HUES6 (cell line): Measurements from ENCODE around the gene SMARCA4.

ENCODE experiments used
- H3K27ac ChIP-seq: 2 replicates; pipeline ENCODE4 v1.7.0; 2013; ENCODE audit warnings: low read depth, mild to moderate bottlenecking, low read length, inconsistent platforms
- H3K27me3 ChIP-seq: 2 replicates; pipeline ENCODE4 v1.6.1; 2013; ENCODE audit warnings: low read length; ENCODE audit not compliant: control insufficient read depth, insufficient read depth
- H3K36me3 ChIP-seq: 2 replicates; pipeline ENCODE4 v1.6.1; 2013; ENCODE audit warnings: low read length; ENCODE audit not compliant: control insufficient read depth, insufficient read depth
- H3K4me1 ChIP-seq: 2 replicates; pipeline ENCODE4 v1.6.1; 2013; ENCODE audit warnings: low read length; ENCODE audit not compliant: control insufficient read depth, insufficient read depth
- H3K4me3 ChIP-seq: 2 replicates; pipeline ENCODE4 v1.5.1; 2013; ENCODE audit warnings: low read depth, low read length
- H3K9ac ChIP-seq: one replicate; pipeline ENCODE4 v1.6.1; 2013; ENCODE audit warnings: mild to moderate bottlenecking, low read length
- H3K9me3 ChIP-seq: 2 replicates; pipeline ENCODE4 v1.6.1; 2013; ENCODE audit warnings: low read depth, low read length; ENCODE audit not compliant: control insufficient read depth, insufficient read depth

Gene SMARCA4

GRCh38 chr19:11035441-11036377 is 74.9 kb downstream of the SMARCA4 start:
- no peak overlapping the region for H3K27ac ChIP-seq
- H3K27me3 ChIP-seq, result no peaks in the 10 kb centered on the region
- H3K36me3 ChIP-seq, result peaks cover 88% of the 10 kb centered on the region
- H3K9ac ChIP-seq, result no peak overlapping the region
- no peaks in the 10 kb centered on the region for H3K9me3 ChIP-seq
- no peaks in the 10 kb centered on the region for H3K4me1 ChIP-seq
- H3K4me3 ChIP-seq, result no peak overlapping the region

DNA sequence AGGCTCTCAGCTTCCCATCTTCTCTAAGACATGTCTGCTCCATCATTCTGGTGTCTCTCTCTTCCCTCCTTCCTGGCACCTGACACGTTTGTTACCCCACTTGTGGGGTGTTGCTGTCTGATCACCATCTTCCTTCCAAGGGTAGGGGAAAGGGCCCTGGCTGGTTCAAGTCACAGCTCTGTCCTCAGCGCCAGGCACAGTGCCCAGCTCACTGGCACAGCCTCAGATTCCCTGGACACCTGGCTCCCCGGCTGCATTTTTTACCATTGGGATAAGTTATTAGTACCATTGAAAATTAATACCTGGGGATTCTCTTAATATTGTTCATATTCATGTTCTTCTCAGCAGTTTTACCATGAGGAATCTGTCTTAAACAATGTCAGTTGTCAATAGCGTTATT is 77.7 kb downstream of the SMARCA4 start:
- H3K27ac ChIP-seq, result no peak overlapping the region
- H3K4me3 ChIP-seq, result no peak overlapping the region
- no peaks in the 10 kb centered on the region for H3K9me3 ChIP-seq
- no peaks in the 10 kb centered on the region for H3K27me3 ChIP-seq
- H3K9ac ChIP-seq, result no peak overlapping the region
- H3K4me1 ChIP-seq, result no peaks in the 10 kb centered on the region
- peaks cover 89% of the 10 kb centered on the region for H3K36me3 ChIP-seq

DNA sequence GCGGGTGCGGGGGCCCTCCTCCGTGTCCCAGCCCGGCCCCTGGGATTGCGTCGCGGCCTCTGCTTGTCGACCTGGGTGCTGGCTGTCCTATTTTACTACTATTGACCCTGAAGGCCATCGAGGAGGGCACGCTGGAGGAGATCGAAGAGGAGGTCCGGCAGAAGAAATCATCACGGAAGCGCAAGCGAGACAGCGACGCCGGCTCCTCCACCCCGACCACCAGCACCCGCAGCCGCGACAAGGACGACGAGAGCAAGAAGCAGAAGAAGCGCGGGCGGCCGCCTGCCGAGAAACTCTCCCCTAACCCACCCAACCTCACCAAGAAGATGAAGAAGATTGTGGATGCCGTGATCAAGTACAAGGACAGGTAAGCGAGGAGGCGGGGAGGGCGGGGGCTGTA is 80.4 kb downstream of the SMARCA4 start:
- no peak overlapping the region for H3K9ac ChIP-seq
- no peak overlapping the region for H3K27ac ChIP-seq
- no peaks in the 10 kb centered on the region for H3K27me3 ChIP-seq
- H3K9me3 ChIP-seq, result no peaks in the 10 kb centered on the region
- no peak overlapping the region for H3K4me3 ChIP-seq
- H3K36me3 ChIP-seq, result peaks cover 84% of the 10 kb centered on the region
- no peaks in the 10 kb centered on the region for H3K4me1 ChIP-seq

GRCh38 chr19:11041966-11042627 is 81.3 kb downstream of the SMARCA4 start:
- Histone ChIP-seq H3K9ac (no peak overlapping the region), H3K27me3 (no peaks in the 10 kb centered on the region), H3K9me3 (no peaks in the 10 kb centered on the region), H3K4me3 (no peak overlapping the region), H3K4me1 (no peaks in the 10 kb centered on the region), H3K36me3 (peaks cover 83% of the 10 kb centered on the region), H3K27ac (no peak overlapping the region)

DNA sequence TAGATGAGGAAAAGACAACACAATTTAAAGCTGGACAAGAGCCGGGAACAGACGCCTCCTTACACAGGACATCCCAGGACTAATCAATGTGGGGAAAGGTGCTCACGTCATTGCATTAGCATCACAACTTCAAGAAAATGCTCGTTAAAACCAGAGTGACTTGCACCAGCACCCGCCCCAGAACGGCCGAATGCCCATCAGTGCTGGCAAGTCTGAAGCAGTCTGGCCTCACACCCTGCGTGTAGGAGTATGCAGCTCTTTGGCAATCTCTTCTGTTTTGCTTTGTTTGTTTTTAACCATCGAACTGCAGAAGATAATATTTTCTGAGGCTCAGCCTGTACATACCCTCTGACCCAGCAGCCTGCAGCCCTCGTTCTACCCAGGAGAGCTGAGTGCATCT is 83.6 kb downstream of the SMARCA4 start:
- Histone ChIP-seq H3K4me3 (no peak overlapping the region), H3K4me1 (no peaks in the 10 kb centered on the region), H3K9ac (no peak overlapping the region), H3K27me3 (no peaks in the 10 kb centered on the region), H3K27ac (no peak overlapping the region), H3K9me3 (no peaks in the 10 kb centered on the region), H3K36me3 (peaks cover 82% of the 10 kb centered on the region)

DNA sequence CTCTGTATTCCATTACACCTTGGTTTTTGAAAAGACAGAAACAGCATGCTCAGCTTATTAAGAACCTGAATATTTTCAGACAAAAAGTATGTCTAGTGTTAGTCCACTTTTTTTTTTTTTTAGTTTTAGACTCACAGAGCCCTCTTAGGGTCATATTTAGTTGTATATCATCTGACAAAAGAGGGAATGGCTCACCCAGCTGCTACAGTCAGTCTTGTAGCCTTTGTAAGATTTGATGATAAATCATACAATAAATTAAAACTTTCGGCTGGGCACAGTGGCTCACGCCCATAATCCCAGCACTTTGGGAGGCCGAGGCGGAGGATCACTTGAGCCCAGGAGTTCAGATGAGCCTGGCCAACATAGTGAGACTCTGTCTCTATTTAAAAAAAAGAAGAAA is 84.7 kb downstream of the SMARCA4 start:
- H3K27me3 ChIP-seq, result no peaks in the 10 kb centered on the region
- H3K4me1 ChIP-seq, result no peaks in the 10 kb centered on the region
- no peak overlapping the region for H3K4me3 ChIP-seq
- H3K9ac ChIP-seq, result no peak overlapping the region
- no peak overlapping the region for H3K27ac ChIP-seq
- H3K36me3 ChIP-seq, result peaks cover 91% of the 10 kb centered on the region
- no peaks in the 10 kb centered on the region for H3K9me3 ChIP-seq

DNA sequence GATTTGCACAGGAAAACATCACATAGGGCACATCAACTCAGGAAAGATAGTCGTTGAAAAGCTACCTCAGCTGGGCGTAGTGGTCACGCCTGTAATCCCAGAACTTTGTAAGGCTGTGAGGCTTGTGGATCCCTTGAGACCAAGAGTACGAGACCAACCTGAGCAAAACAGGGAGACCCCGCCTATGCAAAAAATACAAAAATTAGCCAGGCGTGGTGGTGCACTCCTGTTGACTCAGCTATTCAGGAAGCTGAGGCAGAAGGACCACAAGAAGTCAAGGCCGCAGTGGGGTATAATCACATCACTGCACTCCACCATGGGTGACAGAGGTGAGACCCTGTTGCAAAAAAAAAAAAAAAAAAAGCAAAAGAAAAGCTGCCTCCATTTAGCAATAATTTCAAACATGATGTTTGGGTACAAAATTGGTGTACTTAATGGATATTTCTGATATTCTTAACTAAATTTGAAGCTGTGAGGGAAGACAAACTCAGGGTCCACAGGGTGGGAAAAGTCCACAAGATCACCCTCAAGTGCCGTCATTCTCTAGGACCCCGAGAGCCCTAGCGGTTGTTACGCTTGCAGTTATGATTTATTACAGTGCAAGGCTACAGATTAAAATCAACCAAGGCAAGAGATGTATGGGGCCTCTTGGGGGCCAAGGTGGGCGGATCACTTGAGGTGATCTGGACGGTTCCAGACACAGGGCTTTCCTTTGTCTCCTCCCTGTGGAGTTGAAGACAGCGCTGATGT is 86.0 kb downstream of the SMARCA4 start:
- H3K9me3 ChIP-seq, result no peaks in the 10 kb centered on the region
- no peak overlapping the region for H3K9ac ChIP-seq
- no peak overlapping the region for H3K27ac ChIP-seq
- H3K4me1 ChIP-seq, result no peaks in the 10 kb centered on the region
- H3K36me3 ChIP-seq, result peaks cover 86% of the 10 kb centered on the region
- no peaks in the 10 kb centered on the region for H3K27me3 ChIP-seq
- H3K4me3 ChIP-seq, result no peak overlapping the region

DNA sequence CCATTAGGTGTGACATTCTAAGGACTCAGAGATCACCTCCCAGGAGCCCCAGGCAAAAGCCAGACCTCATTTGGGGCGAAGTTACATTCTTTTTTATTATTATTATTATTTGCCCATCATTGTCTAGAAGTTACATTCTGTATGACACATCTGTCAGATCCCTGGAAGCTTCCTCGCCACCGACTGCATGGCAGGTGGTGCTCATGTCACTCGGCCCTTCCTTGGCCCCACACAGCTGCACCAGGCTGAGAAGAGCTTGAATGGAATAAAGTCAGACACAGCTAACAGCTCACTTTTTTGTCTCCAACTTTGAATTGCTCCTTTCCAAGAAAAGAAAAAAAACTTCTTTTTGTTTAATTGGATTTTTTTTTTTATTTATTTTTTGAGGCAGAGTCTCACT is 87.0 kb downstream of the SMARCA4 start:
- Histone ChIP-seq H3K9me3 (no peaks in the 10 kb centered on the region), H3K36me3 (peaks cover 83% of the 10 kb centered on the region), H3K9ac (no peak overlapping the region), H3K27ac (no peak overlapping the region), H3K4me1 (no peaks in the 10 kb centered on the region), H3K27me3 (no peaks in the 10 kb centered on the region), H3K4me3 (no peak overlapping the region)

- Histone ChIP-seq H3K36me3 (peaks cover 78% of the 10 kb centered on the region), H3K9me3 (no peaks in the 10 kb centered on the region), H3K9ac (no peak overlapping the region), H3K27ac (no peak overlapping the region), H3K27me3 (no peaks in the 10 kb centered on the region), H3K4me3 (no peak overlapping the region), H3K4me1 (no peaks in the 10 kb centered on the region)
Observed at GRCh38 chr19:11050323-11051114, 89.7 kb downstream of the SMARCA4 start.

- no peak overlapping the region for H3K9ac ChIP-seq
- H3K4me1 ChIP-seq, result no peaks in the 10 kb centered on the region
- no peak overlapping the region for H3K4me3 ChIP-seq
- H3K36me3 ChIP-seq, result peaks cover 78% of the 10 kb centered on the region
- no peaks in the 10 kb centered on the region for H3K27me3 ChIP-seq
- H3K27ac ChIP-seq, result no peak overlapping the region
- no peaks in the 10 kb centered on the region for H3K9me3 ChIP-seq
Observed at GRCh38 chr19:11053817-11054195, 93.0 kb downstream of the SMARCA4 start.
